K562 (cell line): ENCODE results near the gene TGFBR1. TPM values are rescaled to one million over a fixed set of nuclear protein-coding genes. Genes with fewer than 3 reads are reported as not detected.

ENCODE experiments used
- ATAC-seq: fragments of 200-7000 bp; cut with Tn5 transposase; 3 replicates; pipeline ENCODE4 v1.9.1; 2020; ENCODE audit warnings: moderate library complexity
- BruUV-seq: library from RNA; stranded (reverse); fragments of 400-500 nt; replicated peaks from 2 replicates; lab custom pipeline; 2021; lab: Mats Ljungman, UMichigan
- CTCF ChIA-PET: fragments of 300-600 bp; formaldehyde crosslinking; extraction: SDS; loops from one replicate; lab custom pipeline; 2021; ENCODE audit warnings: low intra/inter-chr PET ratio; lab: Yijun Ruan, JAX
- POLR2A ChIA-PET: fragments of 300-600, 350-650 bp; sonication (Branson Sonifier 250); formaldehyde crosslinking; extraction: SDS; loops from one replicate; lab custom pipeline; 2021; ENCODE audit warnings: antibody characterized with exemption, inconsistent platforms; lab: Yijun Ruan, JAX
- DNase-seq, 4 experiments: peaks; one replicate each; pipeline versions ENCODE4 v3.0.0 to v3.0.0-alpha.2; 2011 to 2018; ENCODE audit warnings: low spot score in 3 of 4, mixed read lengths in 3 of 4; ENCODE audit errors: extremely low read depth in 1 of 4
- FAIRE-seq: peaks from 2 replicates; lab custom pipeline; 2011; peaks lifted over from hg19 to GRCh38; lab: Jason Lieb, UNC
- H2AFZ ChIP-seq: 2 replicates; pipeline ENCODE4 v1.6.0; 2011; ENCODE audit warnings: low read depth, low read length, control low read depth, inconsistent platforms
- H3K27ac ChIP-seq: fragments of 200-600 bp; 3 replicates; pipeline ENCODE4 v1.8.0; 2011; ENCODE audit warnings: low read depth, mild to moderate bottlenecking, control low read depth, inconsistent platforms, low read length, moderate library complexity, mixed read lengths; ENCODE audit errors: extremely low read depth
- H3K27me3 ChIP-seq, 2 experiments: fragments of 300-600 bp in 1 of 2; 2 replicates in 1 of 2; 3 replicates in 1 of 2; pipeline versions ENCODE4 v1.6.0 to v1.8.0; 2011; ENCODE audit warnings: inconsistent platforms in 2 of 2, low read length in 2 of 2, mild to moderate bottlenecking in 1 of 2, mixed read lengths in 1 of 2, moderate library complexity in 1 of 2; ENCODE audit not compliant: control insufficient read depth in 2 of 2, insufficient read depth in 2 of 2
- H3K36me3 ChIP-seq: fragments of 300-600 bp; 3 replicates; pipeline ENCODE4 v1.8.0; 2011; ENCODE audit warnings: mild to moderate bottlenecking, low read length, inconsistent platforms; ENCODE audit not compliant: control insufficient read depth, insufficient read depth
- H3K4me1 ChIP-seq, 2 experiments: fragments of 200-600 bp in 1 of 2; replicated peaks in 1 of 2; 2 replicates in 1 of 2; 3 replicates in 1 of 2; pipeline versions ENCODE4 v1.5.1 to v1.8.0; 2011; ENCODE audit warnings: inconsistent platforms in 2 of 2, low read length in 2 of 2, mild to moderate bottlenecking in 1 of 2, mixed read lengths in 1 of 2, moderate library complexity in 1 of 2; ENCODE audit not compliant: control insufficient read depth in 2 of 2, insufficient read depth in 2 of 2
- H3K4me2 ChIP-seq: 2 replicates; pipeline ENCODE4 v1.6.1; 2011; ENCODE audit warnings: low read length, control low read depth, inconsistent platforms, mixed read lengths; ENCODE audit not compliant: insufficient read depth
- H3K4me3 ChIP-seq: fragments of 200-600 bp; sonication (generic), shearing (Covaris generic); 2 replicates; pipeline ENCODE4 v1.5.1; 2016; ENCODE audit warnings: control low read depth, inconsistent platforms
- H3K79me2 ChIP-seq: fragments of 200-600 bp; 3 replicates; pipeline ENCODE4 v1.8.0; 2011; ENCODE audit warnings: low read length, inconsistent platforms; ENCODE audit not compliant: control insufficient read depth, insufficient read depth
- H3K9ac ChIP-seq, 2 experiments: 2 replicates each; pipeline versions ENCODE4 v1.6.0 to v1.6.1; 2011; ENCODE audit warnings: low read depth in 2 of 2, low read length in 2 of 2, control low read depth in 1 of 2, inconsistent platforms in 1 of 2, mild to moderate bottlenecking in 1 of 2, mixed read lengths in 1 of 2; ENCODE audit not compliant: insufficient read depth in 1 of 2
- H3K9me1 ChIP-seq: one replicate; pipeline ENCODE4 v1.6.0; 2011; ENCODE audit warnings: inconsistent platforms, mild to moderate bottlenecking, low read length, moderate library complexity; ENCODE audit not compliant: control insufficient read depth, insufficient read depth
- H3K9me3 ChIP-seq: replicated peaks from 2 replicates; pipeline ENCODE4 v1.5.1; 2011; ENCODE audit warnings: low read depth, low read length, inconsistent platforms; ENCODE audit not compliant: control insufficient read depth, insufficient read depth
- H4K20me1 ChIP-seq: replicated peaks from 2 replicates; pipeline ENCODE4 v1.6.1; 2011; ENCODE audit warnings: low read length, inconsistent platforms, mixed read lengths; ENCODE audit not compliant: control insufficient read depth, insufficient read depth
- BDP1 ChIP-seq: IDR thresholded peaks from 3 replicates; pipeline ENCODE4 v1.6.1; 2011; ENCODE audit not compliant: insufficient read length, insufficient read depth
- ESRRB ChIP-seq: fragments of 250-450 bp; sonication (Bioruptor Pico); IDR thresholded peaks from 2 replicates; pipeline ENCODE4 v1.5.0; 2020; ENCODE audit warnings: mild to moderate bottlenecking, moderate library complexity, borderline replicate concordance
- MECOM ChIP-seq: fragments of 250-450 bp; sonication (Bioruptor Pico); IDR thresholded peaks from 2 replicates; pipeline ENCODE4 v1.8.0; 2022; ENCODE audit warnings: inconsistent platforms
- ZMIZ1 ChIP-seq, 2 experiments: fragments of 150-350 bp in 1 of 2; IDR thresholded peaks; 2 replicates each; pipeline ENCODE4 v1.6.1; 2012 to 2016; ENCODE audit warnings: low read depth in 2 of 2, low read length in 2 of 2, mild to moderate bottlenecking in 1 of 2, moderate library complexity in 1 of 2
- ZNF449 ChIP-seq: fragments of 250-450 bp; sonication (Bioruptor Pico); IDR thresholded peaks from 2 replicates; pipeline ENCODE4 v1.8.0; 2022; ENCODE audit warnings: moderate library complexity, mild to moderate bottlenecking, inconsistent platforms
- ZNF639 ChIP-seq, 2 experiments: fragments of 200-800 bp in 1 of 2; sonication (Bioruptor generic) in 1 of 2; sonication (generic) in 1 of 2; formaldehyde crosslinking in 1 of 2; IDR thresholded peaks in 1 of 2; conservative IDR thresholded peaks in 1 of 2; 2 replicates each; pipeline versions ENCODE4 v1.5.0 to v1.6.1; 2016 to 2020; ENCODE audit warnings: missing compliant biosample characterization in 1 of 2, missing genetic modification characterization in 1 of 2, missing genetic modification reagents in 1 of 2
- ZNF766 ChIP-seq: fragments of 200-800 bp; sonication (Bioruptor generic); conservative IDR thresholded peaks from 2 replicates; pipeline ENCODE4 v1.6.1; 2016; ENCODE audit warnings: missing genetic modification characterization, missing compliant biosample characterization
- WGBS: fragments of 100-300 bp; shearing (Covaris generic); methylation state at CpG from one replicate; pipeline ENCODE4 v1.1.6; 2016; ENCODE audit warnings: low coverage, mixed read lengths; ENCODE audit not compliant: insufficient coverage; ENCODE audit errors: missing lambda C conversion rate; 5-methylcytosine and 5-hydroxymethylcytosine counted together
- in situ Hi-C: fragments of 300-500 bp; cut with MboI; formaldehyde crosslinking; loops from 4 replicates; pipeline ENCODE4 v1.15.0; 2018; ENCODE audit warnings: inconsistent platforms, mixed read lengths
- intact Hi-C: fragments of 100-400 bp; cut with micrococcal nuclease; formaldehyde crosslinking; loops from 2 replicates; pipeline ENCODE4 v1.14.2; 2022
- polyA plus RNA-seq, 8 experiments: library from polyadenylated mRNA; depleted of rRNA in 4 of 8; stranded (reverse) in 5 of 8; unstranded in 3 of 8; fragments of >200 nt; fragmentation: Nextera tagmentation in 2 of 8; fragmentation: Illumina TruSeq in 1 of 8; extraction: Ambion mirVana in 2 of 8; extraction: Trizol in 1 of 8; gene quantifications; 2 replicates each; pipeline versions ENCODE4 v1.2.1 to v1.2.3, GENCODE V29; 2011 to 2014; ENCODE audit warnings: inconsistent platforms in 1 of 8, missing spikeins in 1 of 8
- total RNA-seq, 7 experiments: library from RNA; depleted of rRNA in 6 of 7; stranded (reverse); fragments of >200 nt in 6 of 7; fragmentation: Illumina TruSeq in 2 of 7; extraction: Trizol in 2 of 7; gene quantifications; 2 replicates each; pipeline versions ENCODE4 v1.2.1 to v1.2.3, GENCODE V29; 2011 to 2021; ENCODE audit warnings: low replicate concordance in 1 of 7

TGFBR1 gene
- total and polyA plus RNA-seq, 9 of the 15 experiments (the other 6 are each of a cell fraction or from before 2014, with no cell fraction given) = 15.5 to 62.4 (median 42.7) TPM

GRCh38 chr9:99127356-99128132, 22.6 kb downstream of the TGFBR1 start (continued):
- TF ChIP-seq ZMIZ1 (IDR thresholded peaks at IDR 0.05; ENCODE audit: low read depth in 2 of 2, low read length in 2 of 2) (no peak), ZNF639 (CRISPR knock-in tag; conservative IDR thresholded peaks at IDR 0.05 in 1 of 2, IDR thresholded peaks at IDR 0.05 in 1 of 2) (no peak)
- TF ChIP-seq, all 486 proteins: peak for 0

- CTCF ChIA-PET = no interaction called here
- in situ Hi-C loops = no loop called here
- H3K9me3 ChIP-seq = no peaks in the 10 kb centered on the region
- H3K27ac ChIP-seq = no peak overlapping the region
- no peak for ATAC-seq
- no peaks in the 10 kb centered on the region for H3K9me1 ChIP-seq
- H3K27me3 ChIP-seq = no peaks in the 10 kb centered on the region
- H3K9ac ChIP-seq = no peak overlapping the region
- no peak for FAIRE-seq
- no peak overlapping the region for H3K4me3 ChIP-seq
- POLR2A ChIA-PET = interaction anchor here (0.6 to 1.5 kb wide), 2 partner anchors 9 to 14 kb away, joined by 3 to 5 read pairs; no protein-coding TSS in a partner anchor
- H3K4me1 ChIP-seq = peaks cover 0 to 48% of the 10 kb centered on the region in 2 experiments; a peak in 4 of 5 replicates
- intact Hi-C loops = no loop called here
- H3K36me3 ChIP-seq = peaks cover 27% of the 10 kb centered on the region
- H3K79me2 ChIP-seq = peaks cover 84% of the 10 kb centered on the region
- no peak for DNase-seq
- H2AFZ ChIP-seq = no peak overlapping the region
- H4K20me1 ChIP-seq = no peaks in the 10 kb centered on the region; the same call in 1 of the 2 replicates
- BruUV-seq = no TSS peak
- H3K4me2 ChIP-seq = no peak overlapping the region
- 100% methylated on average over 1 of the region's 1 CpG for WGBS
- TF ChIP-seq ESRRB (CRISPR knock-in tag) (no peak), MECOM (CRISPR knock-in tag) (no peak), ZNF766 (CRISPR knock-in tag) (no peak), BDP1 (no peak), ZNF449 (no peak), ZMIZ1 (IDR thresholded peaks at IDR 0.05; ENCODE audit: low read depth in 2 of 2, low read length in 2 of 2) (no peak)
Observed at GRCh38 chr9:99128133-99128406, 23.2 kb downstream of the TGFBR1 start.
